Parathyroid adenoma (tissue), 2 donors: ENCODE measurements around the gene CLEC3B.

Source experiments
- H2AFZ ChIP-seq: fragments of 300-600 bp; sonication (generic); one replicate; pipeline ENCODE4 v1.7.0; 2017; ENCODE audit warnings: antibody characterized with exemption, mild to moderate bottlenecking
- H3K27ac ChIP-seq: fragments of 300-600 bp; sonication (generic); one replicate; pipeline ENCODE4 v1.7.0; 2017
- H3K27me3 ChIP-seq: fragments of 300-600 bp; sonication (generic); one replicate; pipeline ENCODE4 v1.7.0; 2017; ENCODE audit warnings: low read length; ENCODE audit not compliant: control insufficient read depth, insufficient read depth
- H3K36me3 ChIP-seq: fragments of 300-600 bp; sonication (generic); one replicate; pipeline ENCODE4 v1.7.0; 2017; ENCODE audit warnings: low read length; ENCODE audit not compliant: control insufficient read depth, insufficient read depth
- H3K4me1 ChIP-seq: fragments of 300-600 bp; sonication (generic); one replicate; pipeline ENCODE4 v1.7.0; 2017; ENCODE audit warnings: control low read depth
- H3K4me2 ChIP-seq: fragments of 300-600 bp; sonication (generic); one replicate; pipeline ENCODE4 v1.7.0; 2017; ENCODE audit warnings: low read length
- H3K4me3 ChIP-seq: fragments of 300-600 bp; sonication (generic); one replicate; pipeline ENCODE4 v1.7.0; 2017; ENCODE audit warnings: low read depth, low read length
- H3K79me2 ChIP-seq: fragments of 300-600 bp; sonication (generic); one replicate; pipeline ENCODE4 v1.7.0; 2017; ENCODE audit warnings: control low read depth
- H3K9ac ChIP-seq: fragments of 300-600 bp; sonication (generic); one replicate; pipeline ENCODE4 v1.7.0; 2017; ENCODE audit warnings: mild to moderate bottlenecking
- H3K9me3 ChIP-seq: fragments of 300-600 bp; sonication (generic); one replicate; pipeline ENCODE4 v1.7.0; 2017; ENCODE audit warnings: low read length; ENCODE audit not compliant: control insufficient read depth
- TF ChIP-seq, protein P1 (sequence below): fragments of 300-600 bp; sonication (generic); IDR thresholded peaks from one replicate; pipeline ENCODE4 v1.7.0; 2017; ENCODE audit warnings: antibody characterized with exemption, mild to moderate bottlenecking
- donor health status: primary hyperparathyroidism.

Gene CLEC3B

DNA sequence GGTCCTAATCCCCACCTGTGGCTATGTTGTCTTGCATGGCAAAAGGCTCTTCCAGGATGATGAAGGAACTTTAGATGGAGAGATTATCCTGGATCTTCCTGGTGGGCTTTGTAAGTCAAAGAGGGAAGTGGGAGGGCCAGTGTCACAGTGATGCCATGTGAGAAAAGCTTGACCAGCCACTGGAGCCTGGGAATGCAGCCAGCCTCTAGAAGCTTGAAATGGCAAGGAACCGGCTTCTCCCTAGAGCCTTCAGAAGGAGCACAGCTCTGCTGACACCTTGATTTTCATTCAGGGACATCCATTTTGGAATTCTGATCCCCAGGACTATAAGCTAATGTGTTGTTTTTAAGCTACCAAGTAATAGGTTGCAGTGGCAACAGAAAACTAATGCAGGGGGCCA is 58.3 kb downstream of the CLEC3B start:
- Histone ChIP-seq H3K4me2 (no peak overlapping the region), H3K4me1 (no peaks in the 10 kb centered on the region), H3K36me3 (no peaks in the 10 kb centered on the region), H2AFZ (no peak overlapping the region), H3K27me3 (no peaks in the 10 kb centered on the region), H3K27ac (no peak overlapping the region), H3K79me2 (no peaks in the 10 kb centered on the region), H3K9ac (no peak overlapping the region), H3K9me3 (no peaks in the 10 kb centered on the region), H3K4me3 (no peak overlapping the region)
- TF ChIP-seq, protein P1, sequence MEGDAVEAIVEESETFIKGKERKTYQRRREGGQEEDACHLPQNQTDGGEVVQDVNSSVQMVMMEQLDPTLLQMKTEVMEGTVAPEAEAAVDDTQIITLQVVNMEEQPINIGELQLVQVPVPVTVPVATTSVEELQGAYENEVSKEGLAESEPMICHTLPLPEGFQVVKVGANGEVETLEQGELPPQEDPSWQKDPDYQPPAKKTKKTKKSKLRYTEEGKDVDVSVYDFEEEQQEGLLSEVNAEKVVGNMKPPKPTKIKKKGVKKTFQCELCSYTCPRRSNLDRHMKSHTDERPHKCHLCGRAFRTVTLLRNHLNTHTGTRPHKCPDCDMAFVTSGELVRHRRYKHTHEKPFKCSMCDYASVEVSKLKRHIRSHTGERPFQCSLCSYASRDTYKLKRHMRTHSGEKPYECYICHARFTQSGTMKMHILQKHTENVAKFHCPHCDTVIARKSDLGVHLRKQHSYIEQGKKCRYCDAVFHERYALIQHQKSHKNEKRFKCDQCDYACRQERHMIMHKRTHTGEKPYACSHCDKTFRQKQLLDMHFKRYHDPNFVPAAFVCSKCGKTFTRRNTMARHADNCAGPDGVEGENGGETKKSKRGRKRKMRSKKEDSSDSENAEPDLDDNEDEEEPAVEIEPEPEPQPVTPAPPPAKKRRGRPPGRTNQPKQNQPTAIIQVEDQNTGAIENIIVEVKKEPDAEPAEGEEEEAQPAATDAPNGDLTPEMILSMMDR, result no peak

GRCh38 chr3:45084820-45085816 is 59.0 kb downstream of the CLEC3B start:
- H3K4me1 ChIP-seq, result no peaks in the 10 kb centered on the region
- no peak overlapping the region for H3K9ac ChIP-seq
- H3K27ac ChIP-seq, result no peak overlapping the region
- H3K27me3 ChIP-seq, result no peaks in the 10 kb centered on the region
- H3K36me3 ChIP-seq, result no peaks in the 10 kb centered on the region
- H3K4me2 ChIP-seq, result no peak overlapping the region
- H2AFZ ChIP-seq, result no peak overlapping the region
- no peak overlapping the region for H3K4me3 ChIP-seq
- no peaks in the 10 kb centered on the region for H3K9me3 ChIP-seq
- TF ChIP-seq, protein P1, result no peak
- H3K79me2 ChIP-seq, result no peaks in the 10 kb centered on the region
